Left lung (tissue), 10 donors: Measurements from ENCODE around the gene ZNF710. TPM values are rescaled to one million over a fixed set of nuclear protein-coding genes. Genes with fewer than 3 reads are reported as not detected.
"Not testable (repeated sequence)": the region's sequence is repeated elsewhere in the genome, so short reads cannot be mapped to it uniquely, and the experiment has no call there.

Experiments
- ATAC-seq: fragments of 200-7000 bp; cut with Tn5 transposase; one replicate; pipeline ENCODE4 v1.9.1; 2020; ENCODE audit warnings: moderate library complexity
- DNase-seq, 4 donors: peaks; one replicate each; pipeline ENCODE4 v3.0.0-alpha.2; 2013 to 2020
- H3K27ac ChIP-seq, 2 donors: fragments of 200-600 bp; sonication (generic) in 1 of 2; one replicate each; pipeline versions ENCODE4 v1.5.0 to v1.8.0; 2020 to 2021
- H3K27me3 ChIP-seq, 2 donors: fragments of 200-600 bp; sonication (generic) in 1 of 2; one replicate each; pipeline versions ENCODE4 v1.5.0 to v1.8.0; 2020 to 2021
- H3K36me3 ChIP-seq, 2 donors: fragments of 200-600 bp; sonication (generic) in 1 of 2; one replicate each; pipeline versions ENCODE4 v1.5.0 to v1.8.0; 2020 to 2021
- H3K4me1 ChIP-seq, 2 donors: fragments of 200-600 bp; one replicate each; pipeline ENCODE4 v1.8.0; 2021
- H3K4me3 ChIP-seq, 2 donors: fragments of 200-600 bp; sonication (generic) in 1 of 2; one replicate each; pipeline versions ENCODE4 v1.5.0 to v1.8.0; 2020 to 2021; ENCODE audit warnings: mild to moderate bottlenecking in 1 of 2
- H3K9me3 ChIP-seq, 2 donors: fragments of 200-600 bp; sonication (generic) in 1 of 2; one replicate each; pipeline versions ENCODE4 v1.5.0 to v1.8.0; 2020 to 2021
- CTCF ChIP-seq, 2 donors: fragments of 200-600 bp; sonication (generic) in 1 of 2; IDR thresholded peaks; one replicate each; pipeline versions ENCODE4 v1.5.0 to v1.8.0; 2021; ENCODE audit warnings: antibody characterized with exemption in 2 of 2
- intact Hi-C, 2 donors: fragments of 100-400 bp; cut with DNase I; formaldehyde crosslinking; loops; one replicate each; pipeline versions ENCODE4 v1.11.2 to v1.14.2; 2022
- polyA plus RNA-seq, 6 donors: library from polyadenylated mRNA; unstranded; fragments of 120-200 nt; gene quantifications; one replicate each; pipeline ENCODE4 v1.2.1, GENCODE V29; 2013; ENCODE audit not compliant: insufficient read length in 6 of 6
- total RNA-seq, 2 donors: library from RNA; stranded (reverse); fragmentation: NEBNext Ultra II Directional; extraction: Animal tissue kit (Norgen Biotek cat#: 25700); gene quantifications; one replicate each; pipeline ENCODE4 v1.2.1, GENCODE V29; 2021
- donor health status: DM: no; HTN: yes; CAD: no.
- donor health status: DM: no; HTN: no; CAD: no.

The ZNF710 gene
- total and polyA plus RNA-seq, 8 donors: 27.9 to 53.7 (median 39.9) TPM

GRCh38 chr15:90101969-90102890, 101.1 kb downstream of the ZNF710 start, which contains the start of gene IDH2:
TSS of gene IDH2 (minus strand) at chr15:90102468. CDS start at chr15:90102390, 78 bp downstream.
- TF ChIP-seq CTCF (IDR thresholded peaks at IDR 0.05): no peak
- Histone ChIP-seq H3K9me3 (no peaks in the 10 kb centered on the region), H3K27ac (peak within 1 kb of the TSS; percentile 93 to 95), H3K4me1 (peaks cover 27 to 51% of the 10 kb centered on the region in 2 donors), H3K4me3 (peak within 1 kb of the TSS; percentile 84 to 92), H3K36me3 (no peaks in the 10 kb centered on the region), H3K27me3 (no peaks in the 10 kb centered on the region)
- ATAC-seq (peak; percentile 94), DNase-seq (peak; percentile 82 to 97 (median 88))
- intact Hi-C loops: no loop called here

- Histone ChIP-seq H3K27me3 (no peaks in the 10 kb centered on the region), H3K27ac (no peak overlapping the region), H3K36me3 (no peaks in the 10 kb centered on the region), H3K4me1 (peaks cover 18 to 35% of the 10 kb centered on the region in 2 donors), H3K9me3 (no peaks in the 10 kb centered on the region), H3K4me3 (no peak overlapping the region)
- intact Hi-C loops: no loop called here
- ATAC-seq (no peak), DNase-seq (no peak)
- TF ChIP-seq CTCF (IDR thresholded peaks at IDR 0.05): no peak
Measured at GRCh38 chr15:90103701-90104329, 102.7 kb downstream of the ZNF710 start.

- Histone ChIP-seq H3K27ac (no peak overlapping the region), H3K4me3 (no peak overlapping the region), H3K4me1 (peaks cover 15 to 27% of the 10 kb centered on the region in 2 donors), H3K27me3 (no peaks in the 10 kb centered on the region), H3K36me3 (no peaks in the 10 kb centered on the region), H3K9me3 (no peaks in the 10 kb centered on the region)
- no peak for ATAC-seq
- no peak for DNase-seq
- TF ChIP-seq CTCF (IDR thresholded peaks at IDR 0.05): no peak
- intact Hi-C loops: no loop called here
Measured at GRCh38 chr15:90104551-90104950, 103.4 kb downstream of the ZNF710 start.

- Histone ChIP-seq H3K4me3 (no peak overlapping the region), H3K27ac (no peak overlapping the region), H3K36me3 (no peaks in the 10 kb centered on the region), H3K27me3 (no peaks in the 10 kb centered on the region), H3K4me1 (peaks cover 8 to 18% of the 10 kb centered on the region in 2 donors), H3K9me3 (no peaks in the 10 kb centered on the region)
- no peak for TF ChIP-seq CTCF (IDR thresholded peaks at IDR 0.05)
- DNase-seq (no peak), ATAC-seq (no peak)
- intact Hi-C loops: no loop called here
Measured at GRCh38 chr15:90105521-90105920, 104.4 kb downstream of the ZNF710 start.

GRCh38 chr15:90106522-90107117, 105.5 kb downstream of the ZNF710 start:
- no peaks in the 10 kb centered on the region for H3K36me3 ChIP-seq
- no peak overlapping the region for H3K27ac ChIP-seq
- H3K9me3 ChIP-seq: no peaks in the 10 kb centered on the region
- intact Hi-C loops: no loop called here
- no peak for TF ChIP-seq CTCF (IDR thresholded peaks at IDR 0.05)
- no peak for ATAC-seq
- H3K4me1 ChIP-seq: peaks cover 0 to 7% of the 10 kb centered on the region in 2 donors
- no peak for DNase-seq
- no peaks in the 10 kb centered on the region for H3K27me3 ChIP-seq
- H3K4me3 ChIP-seq: no peak overlapping the region

- DNase-seq, H3K27me3 ChIP-seq, H3K36me3 ChIP-seq, H3K9me3 ChIP-seq, H3K4me1 ChIP-seq, H3K4me3 ChIP-seq, intact Hi-C loops, H3K27ac ChIP-seq, ATAC-seq: not testable (repeated sequence)
Measured at GRCh38 chr15:90108038-90108437, 106.9 kb downstream of the ZNF710 start.

GRCh38 chr15:90109163-90109751, 108.1 kb downstream of the ZNF710 start:
- DNase-seq, ATAC-seq, H3K27ac ChIP-seq, H3K4me3 ChIP-seq, intact Hi-C loops, H3K27me3 ChIP-seq, H3K4me1 ChIP-seq, H3K36me3 ChIP-seq, H3K9me3 ChIP-seq: not testable (repeated sequence)
